Measurements from ENCODE around the gene SIPA1L3.

GRCh38 chr19:38219221-38219620 is 312.2 kb downstream of the SIPA1L3 start:
- no peak for TF ChIP-seq CTCF (IDR thresholded peaks at IDR 0.05; ENCODE audit: insufficient read depth, low read length, poor library complexity, severe bottlenecking)
- TF ChIP-seq EZH2phosphoT487 (conservative IDR thresholded peaks at IDR 0.05; ENCODE audit: low read length) = no peak

All from SU-DHL-6 (cell line).